HL-60/S4 treated with retinoic acid at 250 ng/mL for 4 days and 3 days (cell line): Measurements from ENCODE around the gene EPC1.

Experiments
- in situ Hi-C: fragments of 300-500 bp; cut with MboI; formaldehyde crosslinking; loops from 2 replicates; pipeline ENCODE4 v1.7.0; 2022; ENCODE audit warnings: low sequenced_read_pairs

Gene EPC1

GRCh38 chr10:32340596-32341180 is 6.3 kb downstream of the EPC1 start:
- in situ Hi-C loops, result no loop called here

GRCh38 chr10:32338262-32338661 is 8.7 kb downstream of the EPC1 start:
- in situ Hi-C loops, result no loop called here

- in situ Hi-C loops, result no loop called here
Observed at GRCh38 chr10:32337350-32337749, 9.6 kb downstream of the EPC1 start.

- in situ Hi-C loops, result no loop called here
Observed at GRCh38 chr10:32333849-32334248, 13.1 kb downstream of the EPC1 start.

- in situ Hi-C loops, result no loop called here
Observed at GRCh38 chr10:32332299-32332750, 14.6 kb downstream of the EPC1 start.

- in situ Hi-C loops, result no loop called here
Observed at GRCh38 chr10:32331606-32332005, 15.4 kb downstream of the EPC1 start.

GRCh38 chr10:32330214-32330613 is 16.7 kb downstream of the EPC1 start:
- in situ Hi-C loops, result no loop called here

- in situ Hi-C loops, result no loop called here
Observed at GRCh38 chr10:32329061-32329460, 17.9 kb downstream of the EPC1 start.

GRCh38 chr10:32328499-32328898 is 18.5 kb downstream of the EPC1 start:
- in situ Hi-C loops, result no loop called here

- in situ Hi-C loops, result no loop called here
Observed at GRCh38 chr10:32327364-32327691, 19.6 kb downstream of the EPC1 start.

- in situ Hi-C loops, result no loop called here
Observed at GRCh38 chr10:32326680-32327363, 20.1 kb downstream of the EPC1 start.

GRCh38 chr10:32326119-32326518 is 20.8 kb downstream of the EPC1 start:
- in situ Hi-C loops, result no loop called here

GRCh38 chr10:32323051-32323450 is 23.9 kb downstream of the EPC1 start:
- in situ Hi-C loops, result no loop called here

- in situ Hi-C loops, result no loop called here
Observed at GRCh38 chr10:32321016-32321631, 25.8 kb downstream of the EPC1 start.

- in situ Hi-C loops, result no loop called here
Observed at GRCh38 chr10:32318476-32318896, 28.5 kb downstream of the EPC1 start.

GRCh38 chr10:32317795-32318357 is 29.1 kb downstream of the EPC1 start:
- in situ Hi-C loops, result no loop called here

- in situ Hi-C loops, result no loop called here
Observed at GRCh38 chr10:32315424-32315823, 31.5 kb downstream of the EPC1 start.

- in situ Hi-C loops, result no loop called here
Observed at GRCh38 chr10:32314588-32314987, 32.4 kb downstream of the EPC1 start.

GRCh38 chr10:32308027-32308603 is 38.8 kb downstream of the EPC1 start:
- in situ Hi-C loops, result no loop called here

GRCh38 chr10:32307609-32308008 is 39.3 kb downstream of the EPC1 start:
- in situ Hi-C loops, result no loop called here

GRCh38 chr10:32299354-32299980 is 47.5 kb downstream of the EPC1 start:
- in situ Hi-C loops, result no loop called here
